ENCODE measurements around the gene C15orf40.

DNA sequence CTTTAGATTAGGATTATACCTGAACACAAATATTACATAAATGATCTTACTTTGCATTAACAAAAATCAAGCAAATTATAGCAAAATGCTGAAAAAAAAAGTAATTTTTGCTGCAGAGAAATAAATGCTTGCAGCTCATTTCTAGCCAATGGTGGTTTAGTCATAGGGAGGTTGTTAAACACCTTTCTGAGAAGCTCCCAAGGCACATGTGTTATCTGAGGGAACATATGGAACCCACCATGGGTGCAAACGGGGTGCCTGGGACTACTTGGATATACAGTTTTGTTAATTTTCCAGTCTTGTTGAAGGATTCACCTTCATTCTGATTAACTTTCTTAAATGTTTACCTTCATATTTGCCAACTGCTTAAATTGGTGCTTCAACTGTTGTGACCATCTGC is 34.4 kb downstream of the C15orf40 start:
- TF ChIP-seq CTCF (IDR thresholded peaks at IDR 0.05; ENCODE audit: poor library complexity) (no peak), EZH2 (IDR thresholded peaks at IDR 0.05; ENCODE audit: borderline replicate concordance) (no peak), EZH2phosphoT487 (IDR thresholded peaks at IDR 0.05; ENCODE audit: low read depth, severe bottlenecking, unreplicated experiment) (no peak)
